GM18507 (cell line): ENCODE data around the gene TMPRSS11A.

Source experiments
- DNase-seq: peaks from one replicate; pipeline ENCODE4 v3.0.0; 2011; ENCODE audit warnings: low read depth; ENCODE audit not compliant: insufficient read length; ENCODE audit errors: extremely low spot score
- FAIRE-seq: peaks from 2 replicates; lab custom pipeline; 2011; peaks lifted over from hg19 to GRCh38; lab: Jason Lieb, UNC

TMPRSS11A gene

DNA sequence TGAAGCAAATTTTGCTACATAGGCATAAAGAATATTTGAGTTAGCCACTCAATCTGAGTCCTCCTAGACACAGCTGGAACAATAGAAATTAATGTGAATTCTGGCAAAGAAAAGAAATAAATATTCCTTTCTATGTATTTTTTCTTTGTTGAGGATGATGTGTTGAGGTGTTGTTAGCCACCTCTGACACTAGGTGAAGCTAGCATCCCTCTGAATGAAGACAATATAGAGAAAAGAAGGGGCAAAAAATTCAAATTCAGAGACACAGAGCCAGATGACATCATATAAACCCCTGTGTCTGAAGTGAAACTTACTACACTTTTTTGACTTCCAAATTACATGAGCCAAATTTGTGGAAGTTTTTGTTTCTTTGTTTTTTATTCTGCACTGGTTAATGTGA is 44.9 kb downstream of the TMPRSS11A start:
- FAIRE-seq (no peak), DNase-seq (no peak)

DNA sequence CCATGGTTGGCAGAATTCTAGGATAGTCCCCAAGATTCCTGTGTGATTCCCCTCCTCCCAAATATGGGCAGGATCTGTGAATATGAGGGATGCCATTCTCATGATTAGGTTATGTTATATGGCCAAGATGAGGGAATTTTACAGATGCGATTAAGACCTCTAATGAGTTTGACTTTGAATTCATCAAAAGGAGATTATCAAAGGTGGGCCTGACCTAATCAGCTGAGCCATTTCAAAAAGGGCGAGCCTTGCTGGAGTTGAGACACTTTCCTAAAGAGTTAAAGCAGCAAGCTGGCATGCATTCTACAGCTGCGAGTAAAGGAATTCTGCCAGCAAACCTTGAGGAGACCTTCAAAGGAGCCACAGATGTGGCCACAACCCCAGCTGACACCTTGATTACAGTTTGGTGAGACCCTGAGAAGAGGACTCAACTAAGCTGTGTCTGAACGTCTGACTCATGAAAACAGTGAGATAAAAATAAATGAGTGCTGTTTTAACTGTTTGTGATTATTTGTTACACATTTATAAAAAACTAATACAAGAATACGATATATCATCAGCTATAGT is 47.8 kb downstream of the TMPRSS11A start:
- FAIRE-seq (no peak), DNase-seq (no peak)

DNA sequence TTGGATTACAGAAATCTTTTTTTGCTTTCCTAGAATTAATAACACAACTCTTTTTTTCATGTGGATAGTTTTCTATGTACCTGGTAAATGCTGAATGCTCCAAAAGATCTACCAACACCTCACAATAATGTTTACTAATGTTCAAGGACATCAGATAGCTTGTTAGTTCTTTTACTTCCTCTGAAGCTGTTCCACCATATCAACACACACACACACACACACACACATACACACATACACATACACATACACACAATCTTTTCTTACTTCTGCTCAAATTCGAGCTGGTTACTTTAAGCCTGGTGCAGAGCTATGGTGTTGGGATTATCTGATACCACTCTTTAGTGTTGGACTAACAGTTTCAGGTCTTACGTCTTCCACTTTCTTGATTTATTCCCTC is 51.2 kb downstream of the TMPRSS11A start:
- peak; percentile 31 for FAIRE-seq
- DNase-seq, result no peak

DNA sequence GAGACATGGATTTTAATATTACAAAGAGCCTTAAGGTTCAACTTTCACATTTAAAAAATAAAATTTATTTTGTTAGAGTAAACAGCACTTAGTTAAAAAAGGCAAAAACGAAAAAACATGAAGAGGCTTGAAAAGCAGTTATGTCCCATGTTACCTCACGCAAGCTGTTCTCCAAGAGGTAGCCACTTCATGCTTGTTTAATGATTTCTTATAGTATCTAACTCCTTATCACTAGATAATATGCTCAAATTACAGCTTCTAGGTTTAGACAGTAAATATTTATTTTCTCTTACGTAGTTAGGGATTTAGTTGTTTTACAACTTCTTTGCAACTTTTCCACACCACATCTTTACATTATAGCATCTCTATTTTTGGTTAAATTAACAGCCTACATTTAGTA is 51.7 kb downstream of the TMPRSS11A start:
- FAIRE-seq (no peak), DNase-seq (no peak)

DNA sequence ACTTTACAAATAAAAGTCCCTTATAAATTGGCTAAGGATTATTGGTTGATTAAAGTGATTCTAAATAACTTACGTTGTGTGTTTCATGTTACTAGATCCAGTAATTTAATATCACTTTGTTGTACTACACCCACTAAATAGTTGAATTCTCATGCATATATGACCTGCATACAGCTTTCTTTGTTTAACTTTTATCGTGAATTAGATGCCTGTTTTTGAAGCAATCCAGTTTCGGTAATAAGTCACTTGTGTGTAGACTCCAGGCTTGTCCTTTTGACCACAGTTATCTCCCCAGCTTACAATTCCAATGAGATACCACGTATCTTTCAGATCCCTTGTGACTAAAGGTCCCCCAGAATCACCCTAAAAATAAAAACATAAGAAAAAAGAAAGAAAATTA is 52.2 kb downstream of the TMPRSS11A start:
- no peak for DNase-seq
- no peak for FAIRE-seq

DNA sequence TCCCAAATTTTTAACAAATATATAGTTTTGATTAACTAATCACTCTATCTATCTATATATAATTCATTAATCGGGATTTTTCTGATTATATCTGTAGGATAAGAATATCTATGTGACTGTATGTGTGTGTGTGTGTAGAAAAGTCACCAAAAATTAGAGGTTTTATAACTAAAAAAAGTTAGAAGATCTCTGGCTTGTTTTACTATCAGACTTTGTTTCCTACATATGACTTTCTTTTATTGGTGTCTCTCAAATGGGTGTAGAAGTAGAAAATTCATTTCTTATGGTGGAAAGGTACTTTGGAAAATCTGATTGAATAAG is 52.7 kb downstream of the TMPRSS11A start:
- FAIRE-seq, result no peak
- DNase-seq, result no peak

DNA sequence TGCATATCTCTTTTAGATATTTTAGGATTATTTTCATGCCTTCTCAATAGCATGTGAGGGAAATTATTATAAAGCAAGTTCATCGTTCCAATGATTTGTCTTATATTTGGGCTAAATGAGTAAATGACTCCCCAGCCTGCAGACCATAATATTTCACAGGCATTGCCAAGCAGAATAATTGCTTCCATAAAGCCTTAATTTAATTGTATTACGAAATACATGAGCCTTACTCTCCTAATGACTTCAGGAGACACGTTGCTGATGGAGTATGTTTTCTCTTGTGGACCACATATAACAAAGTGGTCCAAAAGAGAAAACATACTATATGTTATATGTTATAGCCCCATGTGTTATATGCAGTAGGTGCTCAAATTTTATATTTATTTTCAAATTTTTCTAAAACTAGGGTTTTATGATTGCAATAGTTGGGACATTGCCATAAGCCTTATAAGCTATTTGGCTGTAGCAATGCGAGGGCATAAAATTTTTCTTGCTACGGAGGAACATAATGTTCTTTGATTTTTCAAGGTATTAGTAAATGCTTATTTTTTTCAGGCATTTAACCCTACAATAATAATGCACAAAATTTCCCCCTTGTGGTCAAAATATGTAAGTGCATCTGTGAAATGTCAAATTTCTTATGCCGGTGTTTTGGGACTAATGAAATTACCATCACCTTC is 53.2 kb downstream of the TMPRSS11A start:
- DNase-seq (no peak), FAIRE-seq (peak; percentile 68)

DNA sequence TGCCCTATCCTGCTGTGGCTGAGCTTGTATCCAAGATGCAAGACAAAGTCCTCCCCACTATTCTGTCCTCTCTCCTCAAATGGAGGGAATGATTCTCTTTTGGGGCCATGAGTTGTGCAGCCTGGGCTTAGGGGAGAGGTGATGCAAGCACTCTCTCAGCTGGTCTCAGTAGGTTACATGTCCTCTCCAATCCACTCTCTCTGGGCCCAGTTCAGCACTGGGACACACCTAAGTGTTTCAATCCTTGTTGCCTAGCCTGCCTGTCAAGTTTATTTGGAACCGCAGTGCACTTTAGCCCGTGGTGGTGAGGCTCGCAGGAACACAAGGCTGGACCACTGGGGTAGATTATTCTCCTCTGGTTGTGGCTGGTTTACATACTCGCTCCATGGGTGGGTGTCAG is 55.6 kb downstream of the TMPRSS11A start:
- DNase-seq (no peak), FAIRE-seq (no peak)

DNA sequence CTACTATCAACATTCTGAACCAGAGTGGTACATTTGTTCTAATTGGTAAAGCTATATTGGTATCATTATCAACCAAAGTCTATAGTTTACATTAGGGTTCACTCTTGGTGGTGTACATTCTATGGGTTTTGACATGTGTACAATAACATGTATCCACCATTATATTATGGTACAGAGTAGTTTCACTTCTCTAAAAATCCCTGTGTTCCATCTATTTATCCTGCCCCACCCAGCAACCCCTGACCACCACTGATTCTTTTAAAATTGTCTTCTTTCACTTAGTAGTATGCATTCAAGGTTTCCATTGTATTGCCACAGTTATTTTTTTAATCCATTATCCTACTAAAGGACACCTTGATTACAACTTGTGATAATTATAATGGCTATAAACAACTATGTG is 64.2 kb downstream of the TMPRSS11A start:
- FAIRE-seq (no peak), DNase-seq (no peak)

DNA sequence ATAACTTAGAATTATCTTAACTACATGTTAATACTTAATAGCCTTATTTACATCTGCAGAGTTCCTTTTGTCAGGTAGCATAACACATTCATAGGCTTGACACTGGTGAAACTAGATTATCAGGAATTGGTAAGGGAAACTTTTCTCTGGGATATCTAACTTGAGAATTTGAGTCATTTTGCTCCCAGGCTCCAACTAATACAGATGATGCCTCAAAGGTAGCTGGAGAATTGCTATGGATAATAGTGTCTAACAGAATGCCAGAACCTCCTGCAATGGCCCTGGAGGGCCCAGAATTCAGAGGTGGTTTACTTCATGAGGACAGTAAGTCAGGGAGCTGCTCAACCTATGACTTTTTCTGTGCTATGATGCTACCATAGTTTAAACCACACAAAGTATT is 65.6 kb downstream of the TMPRSS11A start:
- FAIRE-seq, result no peak
- DNase-seq, result no peak

DNA sequence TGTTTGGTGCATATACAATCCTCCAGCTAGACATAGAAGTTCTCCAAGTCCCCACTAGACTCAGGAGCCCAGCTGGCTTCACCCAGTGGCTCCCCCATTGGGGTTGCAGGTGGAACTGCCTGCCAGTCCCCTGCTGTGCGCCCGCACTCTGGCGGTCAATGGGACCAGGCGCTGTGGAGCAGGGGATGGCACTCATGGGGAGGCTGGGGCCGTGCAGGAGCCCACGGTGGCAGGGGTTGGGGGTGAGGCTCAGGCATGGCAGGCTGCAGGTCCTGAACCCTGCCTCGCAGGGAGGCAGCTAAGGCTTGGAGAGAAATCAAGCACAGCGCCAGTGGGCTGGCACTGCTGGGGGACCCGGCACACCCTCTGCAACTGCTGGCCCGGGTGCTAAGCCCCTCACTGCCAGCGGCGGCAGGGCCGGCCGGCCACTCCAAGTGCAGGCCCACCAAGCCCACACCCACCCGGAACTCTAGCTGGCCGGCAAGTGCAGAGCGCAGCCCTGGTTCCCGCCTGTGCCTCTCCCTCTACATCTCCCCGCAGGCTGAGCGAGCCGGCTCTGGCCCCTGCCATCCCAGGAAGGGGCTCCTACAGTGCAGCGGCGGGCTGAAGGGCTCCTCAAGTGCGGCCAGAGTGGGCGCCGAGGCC is 66.8 kb downstream of the TMPRSS11A start:
- FAIRE-seq (no peak), DNase-seq (no peak)

DNA sequence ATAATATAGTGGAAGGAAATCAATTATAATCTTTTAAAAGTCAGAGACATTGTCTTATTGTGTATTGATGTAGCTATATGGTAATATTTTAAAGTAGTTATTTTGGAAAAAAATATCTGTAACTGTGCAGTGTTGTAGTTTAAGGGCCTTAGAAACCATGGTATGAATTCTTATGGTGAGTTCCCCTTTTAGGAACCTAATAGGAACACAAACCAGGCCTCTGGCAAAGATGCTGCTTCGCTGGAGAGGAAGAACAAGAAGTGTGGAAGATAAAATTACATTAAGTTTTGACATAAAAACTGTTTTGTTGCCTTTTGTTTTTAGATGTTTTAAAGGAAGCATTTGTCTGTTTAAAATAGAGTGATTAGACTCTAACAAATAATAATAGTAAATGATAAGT is 68.6 kb downstream of the TMPRSS11A start:
- no peak for FAIRE-seq

DNA sequence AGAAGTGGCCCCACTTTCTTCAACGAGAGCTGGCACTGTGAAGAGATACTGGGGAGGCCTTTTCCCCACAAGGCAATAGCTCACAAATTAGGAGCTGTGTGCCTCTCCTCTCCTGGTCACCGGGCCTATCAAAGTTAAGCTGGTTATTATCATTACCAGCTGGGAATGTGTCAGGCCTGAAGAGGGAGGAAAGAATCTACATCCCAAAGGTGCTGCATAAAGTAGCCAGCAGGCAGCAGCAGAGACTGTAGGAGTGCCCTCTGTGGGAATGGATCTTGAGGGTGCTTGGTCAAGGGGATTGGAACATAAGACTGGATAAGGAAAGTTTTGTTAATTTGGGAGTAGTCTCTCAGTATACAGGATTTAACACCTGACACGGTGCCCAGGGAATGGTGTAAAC is 70.4 kb downstream of the TMPRSS11A start:
- FAIRE-seq (no peak), DNase-seq (no peak)

More for the DNA sequence above, 68.6 kb downstream of the TMPRSS11A start:
- DNase-seq, result no peak

DNA sequence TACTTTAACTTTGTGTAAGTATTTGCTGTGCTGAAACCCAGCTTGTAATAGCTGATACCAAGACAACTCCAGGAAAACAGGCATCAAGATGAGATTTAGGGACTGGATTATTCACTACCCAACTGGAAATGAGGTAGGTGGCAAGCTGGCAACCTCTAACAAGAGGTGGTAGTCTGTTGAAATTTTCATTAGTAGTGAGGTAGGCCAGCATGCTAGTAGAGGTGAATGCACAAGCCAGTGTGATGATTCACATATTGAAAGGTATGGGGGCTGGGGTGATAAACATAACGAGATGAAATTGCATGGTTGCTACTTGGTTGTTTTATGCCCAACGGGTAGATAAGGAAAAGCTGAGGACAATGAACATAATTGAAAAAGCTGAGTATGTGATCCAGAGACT is 71.0 kb downstream of the TMPRSS11A start:
- FAIRE-seq (no peak), DNase-seq (no peak)

DNA sequence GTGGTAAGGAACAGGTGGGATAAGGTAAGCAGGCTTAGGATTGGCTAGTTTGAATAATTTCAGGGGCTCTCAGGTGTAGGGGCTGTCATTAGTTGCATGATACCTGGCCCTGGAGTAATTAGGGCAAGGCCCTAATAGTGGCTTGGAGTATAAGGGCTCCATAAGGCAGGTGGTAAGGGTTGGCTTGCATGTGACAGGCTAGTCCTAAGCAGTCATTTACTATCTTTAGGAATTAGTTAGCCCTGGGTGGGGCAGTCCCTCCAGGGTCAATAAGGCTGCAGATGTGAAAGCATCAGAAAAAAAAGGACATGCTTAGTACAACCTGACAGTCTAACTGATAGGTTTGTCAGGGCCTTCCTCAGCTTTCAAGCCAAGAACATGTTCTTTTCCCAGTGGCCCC is 71.6 kb downstream of the TMPRSS11A start:
- FAIRE-seq (no peak), DNase-seq (no peak)

DNA sequence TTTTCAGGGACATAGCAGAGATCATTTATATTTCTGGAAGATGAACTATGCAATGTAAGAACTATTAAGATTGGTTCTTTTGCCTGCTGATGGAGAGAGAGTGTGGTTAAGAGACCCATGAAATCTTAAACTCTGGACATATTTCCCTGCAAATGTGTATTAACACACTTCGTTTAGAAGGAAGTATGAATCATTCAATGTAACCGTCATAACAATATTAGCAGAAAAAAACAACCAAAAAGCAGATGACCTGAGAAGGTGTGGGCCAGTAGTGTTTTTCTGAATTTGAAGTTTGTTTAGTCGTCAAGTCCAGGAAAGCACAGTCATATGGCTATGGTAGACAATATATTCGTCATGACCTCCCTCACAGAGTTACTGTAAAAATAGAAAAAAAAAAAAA is 77.0 kb downstream of the TMPRSS11A start:
- FAIRE-seq (no peak), DNase-seq (no peak)

DNA sequence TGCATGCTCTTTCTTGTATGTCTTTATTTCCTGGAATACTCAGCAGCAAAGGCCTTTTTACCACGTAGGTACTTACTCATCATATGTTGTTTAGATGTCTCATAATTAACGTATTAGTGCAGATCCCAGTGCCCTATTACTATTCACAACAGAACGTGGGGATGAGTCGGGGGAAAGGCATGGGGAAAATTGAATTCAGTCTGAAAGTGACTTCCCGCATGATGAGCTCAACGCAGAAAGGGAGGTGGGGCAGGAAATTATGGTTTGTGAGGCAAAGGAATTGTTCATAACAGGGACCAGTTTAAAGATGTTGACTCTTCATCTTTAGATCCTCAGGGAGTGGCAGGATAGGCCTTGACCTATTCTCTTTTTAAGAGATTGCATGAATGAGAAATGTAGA is 77.5 kb downstream of the TMPRSS11A start:
- no peak for FAIRE-seq
- no peak for DNase-seq

DNA sequence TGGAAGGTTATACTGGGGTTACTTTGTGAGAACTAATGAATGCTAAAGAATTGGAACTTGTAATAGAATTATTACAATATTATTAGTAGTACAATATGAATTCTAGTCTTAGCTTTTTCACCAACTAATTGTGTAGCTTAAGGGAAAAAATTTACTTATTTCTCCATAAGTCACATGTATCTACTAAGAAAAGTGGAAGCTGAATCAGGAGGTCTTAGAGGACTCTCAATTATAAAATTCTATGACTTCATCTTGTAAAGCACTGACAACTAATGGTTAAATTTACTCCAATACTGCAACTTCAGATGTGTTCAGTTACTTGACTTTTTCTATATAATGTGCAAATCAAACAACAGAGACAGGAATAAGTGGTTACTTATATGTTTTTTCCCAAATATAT is 78.6 kb downstream of the TMPRSS11A start:
- FAIRE-seq (no peak), DNase-seq (no peak)

DNA sequence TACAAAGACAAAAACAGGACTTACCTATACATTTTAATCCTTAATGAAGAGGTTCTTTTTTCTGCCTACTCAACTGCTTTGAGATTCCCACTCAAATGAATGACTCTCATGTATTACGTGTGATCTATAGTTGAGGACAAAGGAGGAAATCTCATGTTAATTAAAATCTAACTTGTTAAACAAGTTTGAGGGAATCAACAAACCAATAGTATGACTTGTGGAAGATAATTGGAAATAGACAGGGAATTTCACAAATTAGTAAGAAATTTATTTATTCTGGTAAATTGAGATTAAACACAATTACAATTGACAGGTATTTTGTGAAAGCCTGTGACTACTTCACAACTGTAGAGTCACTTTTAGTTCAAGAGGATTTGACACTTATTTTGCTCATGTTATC is 79.4 kb downstream of the TMPRSS11A start, which contains the start of gene TMPRSS11D:
Gene TMPRSS11D, minus strand, starts transcription at position 101 of the 400 bp plus-strand sequence. Its CDS starts 69 bp downstream, at position 32.
- DNase-seq (no peak), FAIRE-seq (no peak)

DNA sequence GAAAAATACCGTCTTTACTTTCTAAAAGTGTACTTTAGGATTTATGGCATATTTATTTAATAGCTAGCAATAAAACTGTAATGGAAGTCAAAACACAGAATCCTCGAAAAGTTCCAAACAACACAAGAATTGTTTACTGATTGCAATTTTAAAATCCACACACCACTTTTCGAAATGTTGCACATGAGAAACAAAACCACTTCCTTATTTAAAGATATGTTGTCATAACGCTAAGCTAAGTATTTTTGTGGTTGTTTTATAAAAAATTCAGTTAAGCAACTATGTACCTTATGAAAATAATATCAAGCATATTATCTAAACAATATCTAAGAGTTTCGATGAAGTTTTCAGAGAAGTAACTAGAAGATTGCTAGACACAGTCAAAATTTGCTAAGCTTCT is 79.8 kb downstream of the TMPRSS11A start:
- DNase-seq (no peak), FAIRE-seq (no peak)

DNA sequence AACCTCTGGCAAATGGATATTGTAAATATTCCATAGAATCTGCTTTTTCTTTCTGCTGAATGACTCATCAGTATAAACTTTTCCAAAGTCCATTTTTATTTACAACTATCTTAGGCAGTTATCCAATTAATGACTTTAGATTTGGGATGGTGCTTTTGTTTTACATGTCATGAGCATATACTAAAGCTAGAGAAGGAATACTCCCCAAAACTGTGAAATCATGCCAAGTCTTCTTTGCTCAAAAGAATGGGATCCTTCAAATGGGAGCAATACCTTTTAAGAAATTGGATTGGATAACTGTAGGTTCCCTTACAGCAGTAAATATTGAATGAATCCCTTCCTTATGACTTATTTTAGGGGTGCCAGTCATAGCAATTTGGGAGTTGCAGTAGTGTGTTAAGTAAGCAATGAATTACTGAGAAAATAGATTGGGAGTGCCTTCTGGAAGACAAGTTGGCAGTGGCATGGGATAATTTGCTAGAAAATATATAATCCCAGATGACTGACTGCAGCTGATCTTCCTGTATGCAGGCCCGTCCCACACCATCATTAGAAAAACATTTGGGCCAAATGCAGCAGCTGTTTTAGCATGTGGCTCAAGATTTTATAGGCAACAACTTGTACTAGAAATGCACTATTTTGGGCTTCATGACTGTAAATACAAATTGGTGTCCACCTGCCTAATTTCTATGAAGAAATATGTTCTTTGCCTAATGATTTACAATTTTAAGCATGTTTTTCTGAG is 82.3 kb downstream of the TMPRSS11A start:
- FAIRE-seq (no peak), DNase-seq (no peak)
